Upper lobe of left lung (tissue), 6 donors: ENCODE results near the gene TMEM41B. TPM values are rescaled to one million over a fixed set of nuclear protein-coding genes. Genes with fewer than 3 reads are reported as not detected.

Experiments
- ATAC-seq, 2 donors: fragments of 200-7000 bp; cut with Tn5 transposase; one replicate each; pipeline ENCODE4 v1.9.1; 2022; ENCODE audit warnings: mild to moderate bottlenecking in 2 of 2, moderate library complexity in 2 of 2; ENCODE audit not compliant: low FRiP score in 2 of 2
- DNase-seq, 2 donors: peaks; one replicate each; pipeline ENCODE4 v3.0.0-alpha.2; 2019 to 2020
- H3K27ac ChIP-seq, 4 donors: fragments of 200-600 bp; sonication (generic); one replicate each; pipeline ENCODE4 v1.5.1; 2016 to 2019
- H3K27me3 ChIP-seq, 4 donors: fragments of 200-600 bp; sonication (generic); one replicate each; pipeline ENCODE4 v1.5.1; 2017 to 2019
- H3K36me3 ChIP-seq, 4 donors: fragments of 200-600 bp; sonication (generic); one replicate each; pipeline ENCODE4 v1.5.1; 2016 to 2019
- H3K4me1 ChIP-seq, 4 donors: fragments of 200-600 bp; sonication (generic); one replicate each; pipeline ENCODE4 v1.5.1; 2018 to 2019
- H3K4me3 ChIP-seq, 4 donors: fragments of 200-600 bp; sonication (generic); one replicate each; pipeline ENCODE4 v1.5.1; 2017 to 2019; ENCODE audit warnings: mild to moderate bottlenecking in 2 of 4, moderate library complexity in 1 of 4
- H3K9me3 ChIP-seq, 4 donors: fragments of 200-600 bp; sonication (generic); one replicate each; pipeline ENCODE4 v1.5.1; 2018 to 2019
- EP300 ChIP-seq, 4 donors: sonication (generic); formaldehyde crosslinking; IDR thresholded peaks; one replicate each; pipeline ENCODE4 v1.5.1; 2017; ENCODE audit warnings: antibody characterized with exemption in 4 of 4, control low read depth in 2 of 4
- POLR2A ChIP-seq, 4 donors: fragments of 450-650 bp; IDR thresholded peaks; one replicate each; pipeline ENCODE4 v1.5.1; 2016 to 2017; ENCODE audit warnings: antibody characterized with exemption in 4 of 4, mild to moderate bottlenecking in 2 of 4
- POLR2AphosphoS5 ChIP-seq, 2 donors: sonication (generic); formaldehyde crosslinking; IDR thresholded peaks; one replicate each; pipeline ENCODE4 v1.5.1; 2017; ENCODE audit warnings: antibody characterized with exemption in 2 of 2
- WGBS, 2 donors: methylation state at CpG; one replicate each; pipeline ENCODE4 v1.1.5; 2017 to 2018; 5-methylcytosine and 5-hydroxymethylcytosine counted together
- total RNA-seq, 6 donors: library from RNA; depleted of rRNA in 4 of 6; stranded (reverse); fragments of >200 nt in 4 of 6; gene quantifications; one replicate each; pipeline versions ENCODE4 v1.1.0 to v1.2.1, GENCODE V29; 2016 to 2021
- TF ChIP-seq, protein P1 (sequence below), 6 experiments: fragments of 450-650 bp in 4 of 6; fragments of 200-600 bp in 2 of 6; sonication (generic) in 2 of 6; IDR thresholded peaks; one replicate each; pipeline ENCODE4 v1.5.1; 2016 to 2019; ENCODE audit warnings: antibody characterized with exemption in 6 of 6
- donor health status: DM: no; HTN: no; CAD: no; lungs with moderate emphysema.
- donor health status: DM: no; HTN: yes; CAD: no; lungs with severe emphysema.

The TMEM41B gene
- total RNA-seq, 6 donors from 2014 or later, result 61.7 to 114 (median 88.5) TPM

DNA sequence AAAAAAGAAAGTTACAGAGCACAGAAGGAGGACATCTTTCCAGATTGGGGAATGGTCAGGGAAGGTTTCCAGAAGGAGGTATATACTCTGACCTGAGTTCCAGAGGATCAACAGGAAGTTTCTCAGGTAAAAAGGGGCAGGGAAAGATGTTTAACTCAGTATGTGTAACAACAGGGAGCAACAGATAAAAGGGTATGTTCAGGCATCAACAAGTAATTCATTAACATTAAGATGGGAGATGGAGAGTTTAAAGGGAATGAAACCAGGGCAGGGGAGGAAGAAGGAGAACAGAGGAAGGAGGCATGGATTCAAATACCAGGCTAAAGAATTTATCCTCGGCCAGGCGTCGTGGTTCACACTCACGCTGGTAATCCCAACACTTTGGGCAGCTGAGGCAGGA is 46.7 kb downstream of the TMEM41B start:
- TF ChIP-seq, protein P1, sequence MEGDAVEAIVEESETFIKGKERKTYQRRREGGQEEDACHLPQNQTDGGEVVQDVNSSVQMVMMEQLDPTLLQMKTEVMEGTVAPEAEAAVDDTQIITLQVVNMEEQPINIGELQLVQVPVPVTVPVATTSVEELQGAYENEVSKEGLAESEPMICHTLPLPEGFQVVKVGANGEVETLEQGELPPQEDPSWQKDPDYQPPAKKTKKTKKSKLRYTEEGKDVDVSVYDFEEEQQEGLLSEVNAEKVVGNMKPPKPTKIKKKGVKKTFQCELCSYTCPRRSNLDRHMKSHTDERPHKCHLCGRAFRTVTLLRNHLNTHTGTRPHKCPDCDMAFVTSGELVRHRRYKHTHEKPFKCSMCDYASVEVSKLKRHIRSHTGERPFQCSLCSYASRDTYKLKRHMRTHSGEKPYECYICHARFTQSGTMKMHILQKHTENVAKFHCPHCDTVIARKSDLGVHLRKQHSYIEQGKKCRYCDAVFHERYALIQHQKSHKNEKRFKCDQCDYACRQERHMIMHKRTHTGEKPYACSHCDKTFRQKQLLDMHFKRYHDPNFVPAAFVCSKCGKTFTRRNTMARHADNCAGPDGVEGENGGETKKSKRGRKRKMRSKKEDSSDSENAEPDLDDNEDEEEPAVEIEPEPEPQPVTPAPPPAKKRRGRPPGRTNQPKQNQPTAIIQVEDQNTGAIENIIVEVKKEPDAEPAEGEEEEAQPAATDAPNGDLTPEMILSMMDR (IDR thresholded peaks at IDR 0.05), result no peak
- TF ChIP-seq EP300 (IDR thresholded peaks at IDR 0.05) (no peak), POLR2A (IDR thresholded peaks at IDR 0.05) (no peak), POLR2AphosphoS5 (IDR thresholded peaks at IDR 0.05) (no peak)
- 80 to 88% methylated on average over 4 of the region's 4 CpGs for WGBS, 2 donors
- DNase-seq, result no peak

DNA sequence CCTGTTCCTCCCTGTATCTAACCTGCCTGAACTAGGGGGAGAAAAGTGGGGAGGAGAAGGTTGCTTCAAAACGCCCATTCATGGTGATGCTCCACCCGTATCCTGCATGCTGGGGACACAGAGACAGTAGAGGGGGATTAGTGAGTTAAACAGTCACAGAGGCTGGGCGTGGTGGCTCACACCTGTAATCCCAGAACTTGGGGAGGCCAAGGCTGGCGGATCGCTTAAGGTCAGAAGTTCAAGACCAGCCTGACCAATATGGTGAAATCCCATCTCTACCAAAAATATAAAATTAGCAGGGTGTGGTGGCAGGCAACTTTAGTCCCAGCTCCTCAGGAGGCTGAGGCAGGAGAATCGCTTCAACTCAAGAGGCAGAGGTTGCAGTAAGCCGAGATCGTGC is 47.5 kb downstream of the TMEM41B start:
- no peak for DNase-seq
- Histone ChIP-seq H3K27me3 (no peaks in the 10 kb centered on the region), H3K4me1 (peaks cover 0 to 23% (median 4%) of the 10 kb centered on the region in 4 donors), H3K4me3 (no peak overlapping the region), H3K9me3 (no peaks in the 10 kb centered on the region), H3K36me3 (no peaks in the 10 kb centered on the region), H3K27ac (no peak overlapping the region)
- no peak for ATAC-seq
- TF ChIP-seq, protein P1 (IDR thresholded peaks at IDR 0.05), result no peak
- no peak for TF ChIP-seq POLR2AphosphoS5 (IDR thresholded peaks at IDR 0.05)
- no peak for TF ChIP-seq EP300 (IDR thresholded peaks at IDR 0.05)
- TF ChIP-seq POLR2A (IDR thresholded peaks at IDR 0.05), result no peak
- 94 to 96% methylated on average over 8 of the region's 8 CpGs for WGBS, 2 donors

More for the DNA sequence above, 46.7 kb downstream of the TMEM41B start:
- H3K4me3 ChIP-seq, result no peak overlapping the region
- H3K4me1 ChIP-seq, result peaks cover 0 to 18% (median 4%) of the 10 kb centered on the region in 4 donors
- ATAC-seq, result no peak
- no peaks in the 10 kb centered on the region for H3K36me3 ChIP-seq
- no peak overlapping the region for H3K27ac ChIP-seq
- no peaks in the 10 kb centered on the region for H3K9me3 ChIP-seq
- H3K27me3 ChIP-seq, result no peaks in the 10 kb centered on the region

DNA sequence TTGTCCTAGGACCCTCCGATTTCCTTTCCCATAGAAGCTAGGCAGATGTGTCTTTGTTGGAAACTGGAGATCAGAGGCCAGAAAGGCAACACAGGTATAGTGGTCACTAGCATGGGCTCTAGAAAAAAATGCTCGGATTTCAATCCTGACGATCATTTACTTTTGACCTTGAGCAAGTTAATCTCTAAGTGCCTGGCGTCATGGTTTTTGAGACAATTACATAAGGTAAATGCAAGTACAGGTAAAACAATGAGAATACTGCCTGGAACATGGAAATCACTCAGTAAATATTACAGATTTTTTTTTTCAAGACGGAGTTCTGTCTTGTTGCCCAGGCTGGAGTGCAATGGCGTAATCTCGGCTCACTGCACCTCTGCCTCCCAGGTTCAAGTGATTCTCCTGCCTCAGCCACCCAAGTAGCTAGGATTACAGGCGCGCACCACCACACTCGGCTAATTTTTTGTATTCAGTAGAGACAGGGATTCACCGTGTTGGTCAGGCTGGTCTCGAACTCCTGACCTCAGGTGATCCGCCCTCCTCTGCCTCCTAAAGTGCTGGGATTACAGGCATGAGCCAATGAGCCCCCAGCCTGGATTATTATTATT is 48.2 kb downstream of the TMEM41B start:
- peak in 1 of 2 donors; percentile 34 for DNase-seq

DNA sequence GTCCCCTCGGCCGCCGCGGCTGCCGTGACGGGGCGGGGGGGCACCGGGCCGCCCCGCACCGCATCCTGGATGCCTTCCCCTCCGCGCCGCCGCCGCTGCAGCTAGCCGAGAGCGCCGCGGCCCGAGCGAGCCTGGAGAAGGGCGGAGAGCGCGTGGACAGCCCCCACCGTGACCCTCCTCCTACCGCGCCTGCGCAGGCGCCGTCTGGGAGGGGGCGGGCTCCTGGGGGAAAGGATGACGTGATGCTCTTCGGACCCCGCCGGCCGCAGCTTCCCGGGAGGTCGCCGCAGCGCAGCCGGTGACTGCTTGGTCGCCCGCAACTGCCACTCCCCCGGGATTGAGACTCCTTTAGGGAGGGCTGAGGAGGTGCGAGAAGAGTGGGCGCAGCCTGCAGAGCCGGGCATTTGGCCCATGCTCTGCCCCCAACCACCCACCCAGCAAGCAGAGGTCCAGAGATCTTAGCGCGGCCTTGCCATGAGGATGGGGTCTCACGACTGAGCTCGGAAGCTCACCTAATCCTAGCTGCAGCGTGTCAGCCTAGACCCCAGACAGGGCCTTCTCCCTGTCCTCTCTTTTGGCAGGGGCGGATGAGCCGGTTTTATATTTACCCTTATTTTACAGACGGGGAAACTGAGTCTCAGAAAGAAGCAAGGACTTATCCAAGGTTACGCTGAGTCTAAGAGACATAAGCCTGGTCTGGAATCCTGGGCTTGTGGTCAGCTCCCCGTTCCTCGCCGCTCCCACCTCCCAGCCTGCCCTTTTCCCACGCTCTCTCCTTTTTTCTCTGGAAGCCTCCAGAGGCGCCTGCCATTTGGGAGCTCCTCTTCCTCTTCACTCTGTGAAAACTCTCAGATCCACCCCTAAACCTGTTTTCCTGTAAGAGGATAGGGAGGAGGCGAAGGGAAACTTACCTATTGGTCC is 48.9 kb downstream of the TMEM41B start, which contains the start of gene DENND5A:
TSS of gene DENND5A (minus strand) at position 140 of the 921 bp plus-strand sequence. CDS start 281 bp downstream, outside the sequence.
- 13 to 34% methylated on average over 16 to 39 of the region's 63 CpGs for WGBS, 2 donors
- H3K9me3 ChIP-seq, result no peaks in the 10 kb centered on the region
- H3K4me1 ChIP-seq, result peaks cover 2 to 35% (median 10%) of the 10 kb centered on the region in 4 donors
- peak within 1 kb of the TSS; percentile 62 to 90 (median 84) for H3K4me3 ChIP-seq
- no peaks in the 10 kb centered on the region for H3K36me3 ChIP-seq
- DNase-seq, result peak; percentile 86 to 96
- H3K27ac ChIP-seq, result peak within 1 kb of the TSS; percentile 95 to 98 (median 98)
- ATAC-seq, result peak; percentile 92 to 93
- TF ChIP-seq POLR2AphosphoS5 (IDR thresholded peaks at IDR 0.05) (peak; percentile 79 to 93), EP300 (IDR thresholded peaks at IDR 0.05) (no peak), POLR2A (IDR thresholded peaks at IDR 0.05) (peak in 3 of 4 donors; percentile 70 to 87 (median 75))
- no peaks in the 10 kb centered on the region for H3K27me3 ChIP-seq

More for the DNA sequence above, 48.2 kb downstream of the TMEM41B start:
- Histone ChIP-seq H3K9me3 (no peaks in the 10 kb centered on the region), H3K27me3 (no peaks in the 10 kb centered on the region), H3K4me1 (peaks cover 0 to 29% (median 6%) of the 10 kb centered on the region in 4 donors), H3K27ac (peak overlapping the region in 3 of 4 donors; percentile 97 to 98 (median 98)), H3K36me3 (no peaks in the 10 kb centered on the region), H3K4me3 (peak overlapping the region in 3 of 4 donors; percentile 79 to 90 (median 88))
- TF ChIP-seq POLR2A (IDR thresholded peaks at IDR 0.05) (no peak), EP300 (IDR thresholded peaks at IDR 0.05) (no peak), POLR2AphosphoS5 (IDR thresholded peaks at IDR 0.05) (no peak)
- TF ChIP-seq, protein P1 (IDR thresholded peaks at IDR 0.05), result no peak
- WGBS, 2 donors, result 71 to 78% methylated on average over 13 of the region's 13 CpGs
- ATAC-seq, result no peak
